HUES48 (cell line): ENCODE measurements around the gene MRTFB.

Experiments
- H3K27ac ChIP-seq: one replicate; pipeline ENCODE4 v1.7.0; 2013; ENCODE audit warnings: low read depth, low read length, inconsistent platforms
- H3K27me3 ChIP-seq: 2 replicates; pipeline ENCODE4 v1.6.1; 2013; ENCODE audit warnings: mild to moderate bottlenecking, low read length; ENCODE audit not compliant: control insufficient read depth, insufficient read depth
- H3K36me3 ChIP-seq: 2 replicates; pipeline ENCODE4 v1.6.1; 2013; ENCODE audit warnings: low read length; ENCODE audit not compliant: control insufficient read depth, insufficient read depth
- H3K4me1 ChIP-seq: 2 replicates; pipeline ENCODE4 v1.6.1; 2013; ENCODE audit warnings: mild to moderate bottlenecking, low read length; ENCODE audit not compliant: control insufficient read depth, insufficient read depth
- H3K4me3 ChIP-seq: 2 replicates; pipeline ENCODE4 v1.5.1; 2013; ENCODE audit warnings: mild to moderate bottlenecking, low read depth, low read length
- H3K9ac ChIP-seq: 2 replicates; pipeline ENCODE4 v1.6.1; 2013; ENCODE audit warnings: mild to moderate bottlenecking, low read depth, low read length, moderate library complexity
- H3K9me3 ChIP-seq: 2 replicates; pipeline ENCODE4 v1.6.1; 2013; ENCODE audit warnings: low read length; ENCODE audit not compliant: control insufficient read depth, insufficient read depth

Gene MRTFB

GRCh38 chr16:14139872-14140271 lies 68.8 kb downstream of the MRTFB start:
- H3K27ac ChIP-seq: no peak overlapping the region
- peaks cover 16% of the 10 kb centered on the region for H3K36me3 ChIP-seq
- H3K9ac ChIP-seq: no peak overlapping the region
- H3K4me3 ChIP-seq: no peak overlapping the region
- H3K27me3 ChIP-seq: no peaks in the 10 kb centered on the region
- H3K4me1 ChIP-seq: no peaks in the 10 kb centered on the region
- no peaks in the 10 kb centered on the region for H3K9me3 ChIP-seq

- Histone ChIP-seq H3K9me3 (no peaks in the 10 kb centered on the region), H3K27ac (no peak overlapping the region), H3K36me3 (peaks cover 16% of the 10 kb centered on the region), H3K27me3 (no peaks in the 10 kb centered on the region), H3K4me1 (no peaks in the 10 kb centered on the region), H3K9ac (no peak overlapping the region), H3K4me3 (no peak overlapping the region)
Observed at GRCh38 chr16:14140923-14141322, 69.8 kb downstream of the MRTFB start.

- Histone ChIP-seq H3K9me3 (no peaks in the 10 kb centered on the region), H3K36me3 (peaks cover 6% of the 10 kb centered on the region), H3K4me1 (no peaks in the 10 kb centered on the region), H3K4me3 (no peak overlapping the region), H3K9ac (no peak overlapping the region), H3K27ac (no peak overlapping the region), H3K27me3 (no peaks in the 10 kb centered on the region)
Observed at GRCh38 chr16:14146445-14146844, 75.3 kb downstream of the MRTFB start.

- no peaks in the 10 kb centered on the region for H3K4me1 ChIP-seq
- no peaks in the 10 kb centered on the region for H3K27me3 ChIP-seq
- no peaks in the 10 kb centered on the region for H3K36me3 ChIP-seq
- H3K9ac ChIP-seq: no peak overlapping the region
- H3K4me3 ChIP-seq: no peak overlapping the region
- no peaks in the 10 kb centered on the region for H3K9me3 ChIP-seq
- no peak overlapping the region for H3K27ac ChIP-seq
Observed at GRCh38 chr16:14148016-14148415, 76.9 kb downstream of the MRTFB start.

- H3K36me3 ChIP-seq: no peaks in the 10 kb centered on the region
- H3K9me3 ChIP-seq: no peaks in the 10 kb centered on the region
- no peaks in the 10 kb centered on the region for H3K4me1 ChIP-seq
- no peak overlapping the region for H3K27ac ChIP-seq
- no peak overlapping the region for H3K4me3 ChIP-seq
- no peak overlapping the region for H3K9ac ChIP-seq
- no peaks in the 10 kb centered on the region for H3K27me3 ChIP-seq
Observed at GRCh38 chr16:14148569-14148968, 77.5 kb downstream of the MRTFB start.

GRCh38 chr16:14150796-14151195 lies 79.7 kb downstream of the MRTFB start:
- H3K9me3 ChIP-seq: no peaks in the 10 kb centered on the region
- H3K4me3 ChIP-seq: no peak overlapping the region
- no peaks in the 10 kb centered on the region for H3K27me3 ChIP-seq
- no peaks in the 10 kb centered on the region for H3K36me3 ChIP-seq
- no peak overlapping the region for H3K9ac ChIP-seq
- H3K27ac ChIP-seq: no peak overlapping the region
- H3K4me1 ChIP-seq: no peaks in the 10 kb centered on the region

- H3K27ac ChIP-seq: no peak overlapping the region
- no peaks in the 10 kb centered on the region for H3K9me3 ChIP-seq
- H3K4me1 ChIP-seq: no peaks in the 10 kb centered on the region
- no peaks in the 10 kb centered on the region for H3K27me3 ChIP-seq
- no peak overlapping the region for H3K4me3 ChIP-seq
- no peak overlapping the region for H3K9ac ChIP-seq
- H3K36me3 ChIP-seq: no peaks in the 10 kb centered on the region
Observed at GRCh38 chr16:14151256-14152030, 80.3 kb downstream of the MRTFB start.

- no peak overlapping the region for H3K27ac ChIP-seq
- no peaks in the 10 kb centered on the region for H3K36me3 ChIP-seq
- no peak overlapping the region for H3K4me3 ChIP-seq
- no peaks in the 10 kb centered on the region for H3K4me1 ChIP-seq
- H3K9me3 ChIP-seq: no peaks in the 10 kb centered on the region
- H3K9ac ChIP-seq: no peak overlapping the region
- no peaks in the 10 kb centered on the region for H3K27me3 ChIP-seq
Observed at GRCh38 chr16:14155572-14156190, 84.6 kb downstream of the MRTFB start.

GRCh38 chr16:14164916-14165662 lies 94.0 kb downstream of the MRTFB start:
- Histone ChIP-seq H3K9me3 (no peaks in the 10 kb centered on the region), H3K27ac (no peak overlapping the region), H3K27me3 (no peaks in the 10 kb centered on the region), H3K36me3 (no peaks in the 10 kb centered on the region), H3K4me1 (no peaks in the 10 kb centered on the region), H3K4me3 (no peak overlapping the region), H3K9ac (no peak overlapping the region)

- Histone ChIP-seq H3K36me3 (no peaks in the 10 kb centered on the region), H3K9ac (no peak overlapping the region), H3K27me3 (no peaks in the 10 kb centered on the region), H3K4me3 (no peak overlapping the region), H3K4me1 (no peaks in the 10 kb centered on the region), H3K9me3 (no peaks in the 10 kb centered on the region), H3K27ac (no peak overlapping the region)
Observed at GRCh38 chr16:14168146-14168545, 97.0 kb downstream of the MRTFB start.

- H3K36me3 ChIP-seq: no peaks in the 10 kb centered on the region
Observed at GRCh38 chr16:14172200-14172809, 101.2 kb downstream of the MRTFB start.

More at GRCh38 chr16:14172200-14172809, 101.2 kb downstream of the MRTFB start:
- H3K4me3 ChIP-seq: no peak overlapping the region
- no peaks in the 10 kb centered on the region for H3K4me1 ChIP-seq
- no peaks in the 10 kb centered on the region for H3K9me3 ChIP-seq
- no peak overlapping the region for H3K9ac ChIP-seq
- no peak overlapping the region for H3K27ac ChIP-seq
- no peaks in the 10 kb centered on the region for H3K27me3 ChIP-seq
